Motor neuron (in vitro differentiated cells): ENCODE results near the gene ST6GALNAC6. TPM values are rescaled to one million over a fixed set of nuclear protein-coding genes. Genes with fewer than 3 reads are reported as not detected.
A peak's percentile ranks its signal among the peaks of the same experiment; 100 is the strongest.

Experiments used
- ATAC-seq, 8 experiments: fragments of 200-7000 bp; cut with Tn5 transposase; replicated peaks in 6 of 8; 2 replicates each; pipeline ENCODE4 v1.8.0; 2021; ENCODE audit warnings: mild to moderate bottlenecking in 8 of 8, moderate library complexity in 8 of 8
- H3K27ac ChIP-seq, 2 donors: fragments of 250-450 bp; sonication (Bioruptor Pico); 2 replicates each; pipeline ENCODE4 v1.9.0; 2021; ENCODE audit warnings: antibody characterized with exemption in 2 of 2, mild to moderate bottlenecking in 2 of 2, moderate library complexity in 1 of 2
- H3K4me1 ChIP-seq, 2 donors: fragments of 250-450 bp; sonication (Bioruptor Pico); replicated peaks in 1 of 2; 2 replicates each; pipeline ENCODE4 v1.6.1; 2021; ENCODE audit warnings: antibody characterized with exemption in 2 of 2, mild to moderate bottlenecking in 2 of 2, moderate library complexity in 1 of 2
- H3K4me3 ChIP-seq, 5 donors: fragments of 250-450 bp; sonication (Bioruptor Pico); 2 replicates each; pipeline ENCODE4 v1.9.0; 2021; ENCODE audit warnings: antibody characterized with exemption in 5 of 5, mild to moderate bottlenecking in 5 of 5, moderate library complexity in 4 of 5
- WGBS, 10 experiments: fragments of 450-650 bp; shearing (Covaris generic); methylation state at CpG; one replicate each; pipeline ENCODE4 v1.0.0; 2022; 5-methylcytosine and 5-hydroxymethylcytosine counted together
- in situ Hi-C, 9 experiments: fragments of 400-800 bp; cut with MboI; loops; one replicate each; pipeline ENCODE4 v1.15.0; 2021; ENCODE audit warnings: low sequenced_read_pairs in 9 of 9, low pct_unique_long_range_greater_than_20kb in 2 of 9; ENCODE audit not compliant: unreplicated experiment in 9 of 9
- total RNA-seq, 8 experiments: library from RNA; unstranded; fragments of 300-600 nt; gene quantifications; 2 replicates each; pipeline versions ENCODE4 v1.2.3 to v1.2.4, GENCODE V29; 2022

Gene ST6GALNAC6
- total RNA-seq, 8 experiments from 2014 or later = 5.6 to 48.8 (median 17.5) TPM

GRCh38 chr9:127930231-127931091, 31.1 kb upstream of the ST6GALNAC6 start, which contains the start of gene PIP5KL1:
Gene PIP5KL1, minus strand, starts transcription at chr9:127930777. Its CDS starts 25 bp downstream, at chr9:127930752.
- peak; percentile 69 to 90 (median 86) for ATAC-seq
- peaks cover 18 to 28% of the 10 kb centered on the region in 2 donors for H3K4me1 ChIP-seq
- WGBS, 10 experiments = 0 to 37% (median 4%) methylated on average over 2 to 15 of the region's 70 CpGs; no CpG with 5 or more reads in 3 of the 10 experiments
- H3K27ac ChIP-seq = peak within 1 kb of the TSS; percentile 74 to 94
- in situ Hi-C loops = loop anchor here in 2 of 9 experiments (10.0 to 25.0 kb wide), 2 partner anchors 104 to 107 kb away; no protein-coding TSS in a partner anchor
- peak within 1 kb of the TSS; percentile 48 to 59 (median 51) for H3K4me3 ChIP-seq

GRCh38 chr9:127929625-127929979, 30.2 kb upstream of the ST6GALNAC6 start:
- 20 to 100% (median 33%) methylated on average over 1 to 2 of the region's 10 CpGs; no CpG with 5 or more reads in 6 of the 10 experiments for WGBS, 10 experiments
- Histone ChIP-seq H3K4me3 (no peak overlapping the region), H3K27ac (no peak overlapping the region), H3K4me1 (peaks cover 18 to 28% of the 10 kb centered on the region in 2 donors)
- no peak for ATAC-seq
- in situ Hi-C loops = loop anchor here in 2 of 9 experiments (10.0 to 25.0 kb wide), 2 partner anchors 108 to 195 kb away; partner anchors contain the start of gene TOR2A (in 1 of the 2)

GRCh38 chr9:127928676-127929624, 29.5 kb upstream of the ST6GALNAC6 start:
- in situ Hi-C loops = loop anchor here in 2 of 9 experiments (10.0 to 25.0 kb wide), 2 partner anchors 108 to 194 kb away; partner anchors contain the start of gene TOR2A (in 1 of the 2)
- peak in 1 of 8 experiments; percentile 3 for ATAC-seq
- peaks cover 18 to 28% of the 10 kb centered on the region in 2 donors for H3K4me1 ChIP-seq
- H3K4me3 ChIP-seq = no peak overlapping the region
- no peak overlapping the region for H3K27ac ChIP-seq
- 40 to 62% (median 50%) methylated on average over 1 to 4 of the region's 11 CpGs; no CpG with 5 or more reads in 3 of the 10 experiments for WGBS, 10 experiments

GRCh38 chr9:127927988-127928675, 28.7 kb upstream of the ST6GALNAC6 start:
- in situ Hi-C loops = loop anchor here in 2 of 9 experiments (10.0 to 25.0 kb wide), 2 partner anchors 109 to 193 kb away; partner anchors contain the start of gene TOR2A (in 1 of the 2)
- Histone ChIP-seq H3K4me3 (no peak overlapping the region), H3K4me1 (peaks cover 18 to 28% of the 10 kb centered on the region in 2 donors), H3K27ac (no peak overlapping the region)
- ATAC-seq = peak in 3 of 8 experiments; percentile 32 to 47 (median 40)
- WGBS, 10 experiments = 20 to 38% (median 29%) methylated on average over 1 to 9 of the region's 24 CpGs; no CpG with 5 or more reads in 7 of the 10 experiments

GRCh38 chr9:127927201-127927987, 28.0 kb upstream of the ST6GALNAC6 start:
- Histone ChIP-seq H3K4me3 (peak overlapping the region in 1 of 5 donors; percentile 15), H3K4me1 (peaks cover 18 to 28% of the 10 kb centered on the region in 2 donors), H3K27ac (no peak overlapping the region)
- WGBS, 10 experiments = 3% methylated on average over 7 of the region's 56 CpGs; no CpG with 5 or more reads in 9 of the 10 experiments
- in situ Hi-C loops = loop anchor here in 2 of 9 experiments (10.0 to 25.0 kb wide), 2 partner anchors 110 to 193 kb away; partner anchors contain the start of gene TOR2A (in 1 of the 2)
- ATAC-seq = peak in 2 of 8 experiments; percentile 2

GRCh38 chr9:127926906-127927200, 27.4 kb upstream of the ST6GALNAC6 start:
- WGBS, 10 experiments = 0 to 47% methylated on average over 3 of the region's 19 CpGs; no CpG with 5 or more reads in 8 of the 10 experiments
- H3K4me3 ChIP-seq = peak overlapping the region in 1 of 5 donors; percentile 15

GRCh38 chr9:127925959-127926905, 26.8 kb upstream of the ST6GALNAC6 start:
- Histone ChIP-seq H3K27ac (no peak overlapping the region), H3K4me3 (no peak overlapping the region), H3K4me1 (peaks cover 10 to 21% of the 10 kb centered on the region in 2 donors)
- 40 to 86% (median 71%) methylated on average over 1 to 5 of the region's 14 CpGs; no CpG with 5 or more reads in 1 of the 10 experiments for WGBS, 10 experiments
- ATAC-seq = no peak
- in situ Hi-C loops = loop anchor here in 2 of 9 experiments (10.0 to 25.0 kb wide), 2 partner anchors 111 to 191 kb away; partner anchors contain the start of gene TOR2A (in 1 of the 2)

More at GRCh38 chr9:127926906-127927200, 27.4 kb upstream of the ST6GALNAC6 start:
- Histone ChIP-seq H3K27ac (no peak overlapping the region), H3K4me1 (peaks cover 17 to 27% of the 10 kb centered on the region in 2 donors)
- ATAC-seq = no peak
- in situ Hi-C loops = loop anchor here in 2 of 9 experiments (10.0 to 25.0 kb wide), 2 partner anchors 110 to 192 kb away; partner anchors contain the start of gene TOR2A (in 1 of the 2)

- WGBS, 10 experiments = 73 to 100% (median 93%) methylated on average over 2 to 10 of the region's 22 CpGs; no CpG with 5 or more reads in 4 of the 10 experiments
- no peak overlapping the region for H3K4me3 ChIP-seq
- peaks cover 5 to 16% of the 10 kb centered on the region in 2 donors for H3K4me1 ChIP-seq
- in situ Hi-C loops = loop anchor here (10.0 to 25.0 kb wide), 3 partner anchors 112 to 338 kb away; partner anchors contain the start of gene TOR2A (in 1 of the 9)
- no peak for ATAC-seq
- no peak overlapping the region for H3K27ac ChIP-seq
Measured at GRCh38 chr9:127924736-127925444, 25.5 kb upstream of the ST6GALNAC6 start.

- 10 to 90% (median 71%) methylated on average over 2 to 7 of the region's 8 CpGs; no CpG with 5 or more reads in 4 of the 10 experiments for WGBS, 10 experiments
- ATAC-seq = peak in 1 of 8 experiments; percentile 9
- in situ Hi-C loops = loop anchor here (10.0 to 25.0 kb wide), 2 partner anchors 189 to 336 kb away; partner anchors contain the start of gene TOR2A (in 1 of the 9)
- Histone ChIP-seq H3K4me1 (peaks cover 5 to 11% of the 10 kb centered on the region in 2 donors), H3K4me3 (no peak overlapping the region), H3K27ac (no peak overlapping the region)
Measured at GRCh38 chr9:127923771-127924170, 24.4 kb upstream of the ST6GALNAC6 start.
